ENCODE data around the gene ASAP3. TPM values are rescaled to one million over a fixed set of nuclear protein-coding genes. Genes with fewer than 3 reads are reported as not detected.

ASAP3 gene
- total RNA-seq, 1 donor: 0.42 TPM

GRCh38 chr1:23452011-23452411 is 32.0 kb downstream of the ASAP3 start:
- H3K9me3 ChIP-seq (ENCODE audit: low read depth, low read length): no peaks in the 10 kb centered on the region
- H3K4me3 ChIP-seq (ENCODE audit: low read length): no peak overlapping the region
- no peaks in the 10 kb centered on the region for H3K4me1 ChIP-seq (ENCODE audit: insufficient read depth, low read length)
- no peaks in the 10 kb centered on the region for H3K27me3 ChIP-seq (ENCODE audit: insufficient read depth, low read length)

- no peaks in the 10 kb centered on the region for H3K27me3 ChIP-seq (ENCODE audit: insufficient read depth, low read length)
- H3K4me3 ChIP-seq (ENCODE audit: low read length): no peak overlapping the region
- no peaks in the 10 kb centered on the region for H3K4me1 ChIP-seq (ENCODE audit: insufficient read depth, low read length)
- no peaks in the 10 kb centered on the region for H3K9me3 ChIP-seq (ENCODE audit: low read depth, low read length)
Observed at GRCh38 chr1:23451441-23451840, 32.5 kb downstream of the ASAP3 start.

GRCh38 chr1:23450894-23451293 is 33.1 kb downstream of the ASAP3 start:
- Histone ChIP-seq H3K27me3 (ENCODE audit: insufficient read depth, low read length) (no peaks in the 10 kb centered on the region), H3K4me3 (ENCODE audit: low read length) (no peak overlapping the region), H3K9me3 (ENCODE audit: low read depth, low read length) (no peaks in the 10 kb centered on the region), H3K4me1 (ENCODE audit: insufficient read depth, low read length) (no peaks in the 10 kb centered on the region)

- H3K27me3 ChIP-seq (ENCODE audit: insufficient read depth, low read length): no peaks in the 10 kb centered on the region
- no peaks in the 10 kb centered on the region for H3K9me3 ChIP-seq (ENCODE audit: low read depth, low read length)
- H3K4me1 ChIP-seq (ENCODE audit: insufficient read depth, low read length): no peaks in the 10 kb centered on the region
- H3K4me3 ChIP-seq (ENCODE audit: low read length): no peak overlapping the region
Observed at GRCh38 chr1:23449958-23450357, 34.0 kb downstream of the ASAP3 start.

GRCh38 chr1:23449306-23449705 is 34.7 kb downstream of the ASAP3 start:
- no peaks in the 10 kb centered on the region for H3K9me3 ChIP-seq (ENCODE audit: low read depth, low read length)
- H3K4me1 ChIP-seq (ENCODE audit: insufficient read depth, low read length): no peaks in the 10 kb centered on the region
- H3K27me3 ChIP-seq (ENCODE audit: insufficient read depth, low read length): no peaks in the 10 kb centered on the region
- no peak overlapping the region for H3K4me3 ChIP-seq (ENCODE audit: low read length)

GRCh38 chr1:23448846-23449245 is 35.1 kb downstream of the ASAP3 start:
- Histone ChIP-seq H3K9me3 (ENCODE audit: low read depth, low read length) (no peaks in the 10 kb centered on the region), H3K4me1 (ENCODE audit: insufficient read depth, low read length) (no peaks in the 10 kb centered on the region), H3K4me3 (ENCODE audit: low read length) (no peak overlapping the region), H3K27me3 (ENCODE audit: insufficient read depth, low read length) (no peaks in the 10 kb centered on the region)

GRCh38 chr1:23446661-23447310 is 37.2 kb downstream of the ASAP3 start:
- no peaks in the 10 kb centered on the region for H3K4me1 ChIP-seq (ENCODE audit: insufficient read depth, low read length)
- no peaks in the 10 kb centered on the region for H3K27me3 ChIP-seq (ENCODE audit: insufficient read depth, low read length)
- H3K4me3 ChIP-seq (ENCODE audit: low read length): no peak overlapping the region
- H3K9me3 ChIP-seq (ENCODE audit: low read depth, low read length): no peaks in the 10 kb centered on the region

GRCh38 chr1:23444596-23445390 is 39.2 kb downstream of the ASAP3 start:
- no peaks in the 10 kb centered on the region for H3K27me3 ChIP-seq (ENCODE audit: insufficient read depth, low read length)
- no peaks in the 10 kb centered on the region for H3K9me3 ChIP-seq (ENCODE audit: low read depth, low read length)
- no peaks in the 10 kb centered on the region for H3K4me1 ChIP-seq (ENCODE audit: insufficient read depth, low read length)
- H3K4me3 ChIP-seq (ENCODE audit: low read length): no peak overlapping the region

- Histone ChIP-seq H3K27me3 (ENCODE audit: insufficient read depth, low read length) (no peaks in the 10 kb centered on the region), H3K4me1 (ENCODE audit: insufficient read depth, low read length) (no peaks in the 10 kb centered on the region), H3K9me3 (ENCODE audit: low read depth, low read length) (no peaks in the 10 kb centered on the region), H3K4me3 (ENCODE audit: low read length) (no peak overlapping the region)
Observed at GRCh38 chr1:23444104-23444533, 39.9 kb downstream of the ASAP3 start.

GRCh38 chr1:23442751-23443150 is 41.2 kb downstream of the ASAP3 start:
- Histone ChIP-seq H3K4me1 (ENCODE audit: insufficient read depth, low read length) (no peaks in the 10 kb centered on the region), H3K9me3 (ENCODE audit: low read depth, low read length) (no peaks in the 10 kb centered on the region), H3K4me3 (ENCODE audit: low read length) (no peak overlapping the region), H3K27me3 (ENCODE audit: insufficient read depth, low read length) (no peaks in the 10 kb centered on the region)

GRCh38 chr1:23441446-23442148 is 42.4 kb downstream of the ASAP3 start:
- Histone ChIP-seq H3K4me3 (ENCODE audit: low read length) (no peak overlapping the region), H3K4me1 (ENCODE audit: insufficient read depth, low read length) (no peaks in the 10 kb centered on the region), H3K9me3 (ENCODE audit: low read depth, low read length) (no peaks in the 10 kb centered on the region), H3K27me3 (ENCODE audit: insufficient read depth, low read length) (no peaks in the 10 kb centered on the region)

GRCh38 chr1:23438545-23438944 is 45.4 kb downstream of the ASAP3 start:
- Histone ChIP-seq H3K4me3 (ENCODE audit: low read length) (no peak overlapping the region), H3K4me1 (ENCODE audit: insufficient read depth, low read length) (no peaks in the 10 kb centered on the region), H3K27me3 (ENCODE audit: insufficient read depth, low read length) (no peaks in the 10 kb centered on the region), H3K9me3 (ENCODE audit: low read depth, low read length) (no peaks in the 10 kb centered on the region)

- Histone ChIP-seq H3K27me3 (ENCODE audit: insufficient read depth, low read length) (no peaks in the 10 kb centered on the region), H3K4me1 (ENCODE audit: insufficient read depth, low read length) (no peaks in the 10 kb centered on the region), H3K9me3 (ENCODE audit: low read depth, low read length) (no peaks in the 10 kb centered on the region), H3K4me3 (ENCODE audit: low read length) (no peak overlapping the region)
Observed at GRCh38 chr1:23437355-23437664, 46.7 kb downstream of the ASAP3 start.

- H3K27me3 ChIP-seq (ENCODE audit: insufficient read depth, low read length): no peaks in the 10 kb centered on the region
- H3K4me1 ChIP-seq (ENCODE audit: insufficient read depth, low read length): no peaks in the 10 kb centered on the region
- no peak overlapping the region for H3K4me3 ChIP-seq (ENCODE audit: low read length)
- H3K9me3 ChIP-seq (ENCODE audit: low read depth, low read length): no peaks in the 10 kb centered on the region
Observed at GRCh38 chr1:23436520-23437354, 47.2 kb downstream of the ASAP3 start.

GRCh38 chr1:23434260-23434775 is 49.7 kb downstream of the ASAP3 start:
- no peaks in the 10 kb centered on the region for H3K27me3 ChIP-seq (ENCODE audit: insufficient read depth, low read length)
- H3K4me1 ChIP-seq (ENCODE audit: insufficient read depth, low read length): no peaks in the 10 kb centered on the region
- no peak overlapping the region for H3K4me3 ChIP-seq (ENCODE audit: low read length)
- H3K9me3 ChIP-seq (ENCODE audit: low read depth, low read length): no peaks in the 10 kb centered on the region

Measured in mononuclear cell (primary cell).